HCT116 (cell line): ENCODE measurements around the gene PSMA6. TPM values are rescaled to one million over a fixed set of nuclear protein-coding genes. Genes with fewer than 3 reads are reported as not detected.
"Not testable (repeated sequence)": the region's sequence is repeated elsewhere in the genome, so short reads cannot be mapped to it uniquely, and the experiment has no call there.

Source experiments
- ATAC-seq: fragments of 200-7000 bp; cut with Tn5 transposase; 2 replicates; pipeline ENCODE4 v1.9.1; 2020; ENCODE audit warnings: mild to moderate bottlenecking, moderate library complexity
- BruUV-seq: library from RNA; stranded (reverse); fragments of 400-500 nt; replicated peaks from 2 replicates; lab custom pipeline; 2021; lab: Mats Ljungman, UMichigan
- CTCF ChIA-PET: fragments of 300-600 bp; sonication (Branson Sonifier 250); formaldehyde crosslinking; loops from one replicate; lab custom pipeline; 2021; ENCODE audit warnings: antibody characterized with exemption; lab: Charles Lee
- POLR2A ChIA-PET: fragments of 300-600, 350-600 bp; sonication (Branson Sonifier 250); formaldehyde crosslinking; loops from one replicate; lab custom pipeline; 2021; ENCODE audit warnings: antibody characterized with exemption; lab: Charles Lee
- RAD21 ChIA-PET, 2 experiments: fragments of 300-600 bp; sonication (Branson Sonifier 250); formaldehyde crosslinking; loops; one replicate each; lab custom pipeline; 2023; ENCODE audit warnings: low total read pairs in 2 of 2; ENCODE audit not compliant: uncharacterized antibody in 2 of 2, unreplicated experiment in 2 of 2, low non-redundant PET in 1 of 2; lab: Charles Lee
- DNase-seq: peaks from one replicate; pipeline ENCODE4 v3.0.0-alpha.2; 2010; ENCODE audit warnings: low read depth, low spot score
- H2AFZ ChIP-seq: fragments of 200-600 bp; shearing (Covaris generic), sonication (generic); 2 replicates; pipeline ENCODE4 v1.6.1; 2017; ENCODE audit warnings: low read depth, mixed run types, mixed read lengths, antibody characterized with exemption, low read length; ENCODE audit not compliant: poor library complexity, severe bottlenecking
- H3K27ac ChIP-seq: 2 replicates; pipeline ENCODE4 v1.5.1; 2012; ENCODE audit warnings: low read depth, low read length
- H3K27me3 ChIP-seq: fragments of 200-600 bp; sonication (generic); 2 replicates; pipeline ENCODE4 v1.6.1; 2016; ENCODE audit warnings: mixed run types, low read length, mixed read lengths; ENCODE audit not compliant: insufficient read depth
- H3K36me3 ChIP-seq, 2 experiments: fragments of 200-500 bp in 1 of 2; fragments of 200-600 bp in 1 of 2; sonication (Bioruptor generic) in 1 of 2; sonication (generic) in 1 of 2; 2 replicates each; pipeline versions ENCODE4 v1.5.1 to v1.6.1; 2014 to 2016; ENCODE audit warnings: low read length in 2 of 2, inconsistent platforms in 1 of 2, mixed read lengths in 1 of 2, mixed run types in 1 of 2; ENCODE audit not compliant: insufficient read depth in 2 of 2, control insufficient read depth in 1 of 2
- H3K4me1 ChIP-seq, 2 experiments: fragments of 200-600 bp in 1 of 2; sonication (generic) in 1 of 2; 2 replicates each; pipeline versions ENCODE4 v1.5.1 to v1.6.1; 2012 to 2017; ENCODE audit warnings: low read length in 2 of 2, inconsistent platforms in 1 of 2, mild to moderate bottlenecking in 1 of 2, mixed read lengths in 1 of 2, mixed run types in 1 of 2, moderate library complexity in 1 of 2; ENCODE audit not compliant: insufficient read depth in 2 of 2, control insufficient read depth in 1 of 2
- H3K4me2 ChIP-seq: fragments of 200-600 bp; sonication (generic); 2 replicates; pipeline ENCODE4 v1.6.1; 2017; ENCODE audit warnings: mixed run types, low read length, mixed read lengths
- H3K4me3 ChIP-seq, 2 experiments: fragments of 200-600 bp in 1 of 2; sonication (generic) in 1 of 2; replicated peaks in 1 of 2; 2 replicates each; pipeline ENCODE4 v1.5.1; 2011 to 2016; ENCODE audit warnings: low read length in 2 of 2, control low read depth in 1 of 2, low read depth in 1 of 2, mild to moderate bottlenecking in 1 of 2, mixed read lengths in 1 of 2, mixed run types in 1 of 2
- H3K79me2 ChIP-seq: fragments of 200-600 bp; sonication (generic); 2 replicates; pipeline ENCODE4 v1.6.1; 2017; ENCODE audit warnings: mild to moderate bottlenecking, mixed run types, low read length, moderate library complexity, mixed read lengths; ENCODE audit not compliant: insufficient read depth
- H3K9ac ChIP-seq: fragments of 200-600 bp; sonication (generic); 2 replicates; pipeline ENCODE4 v1.6.1; 2016; ENCODE audit warnings: low read length, mixed read lengths
- H3K9me2 ChIP-seq: fragments of 200-600 bp; sonication (generic), shearing (Covaris generic); 2 replicates; pipeline ENCODE4 v1.6.1; 2017; ENCODE audit warnings: mixed run types, mild to moderate bottlenecking, moderate library complexity; ENCODE audit not compliant: insufficient read depth
- H3K9me3 ChIP-seq, 2 experiments: fragments of 200-500 bp in 1 of 2; fragments of 200-600 bp in 1 of 2; sonication (Bioruptor generic) in 1 of 2; sonication (generic) in 1 of 2; 2 replicates each; pipeline ENCODE4 v1.6.1; 2014 to 2017; ENCODE audit warnings: low read length in 2 of 2, mixed read lengths in 2 of 2, inconsistent platforms in 1 of 2, low read depth in 1 of 2, mild to moderate bottlenecking in 1 of 2, mixed run types in 1 of 2, moderate library complexity in 1 of 2; ENCODE audit not compliant: control insufficient read depth in 1 of 2, insufficient read depth in 1 of 2
- H4K20me1 ChIP-seq: fragments of 200-600 bp; sonication (generic), shearing (Covaris generic); 2 replicates; pipeline ENCODE4 v1.6.1; 2017; ENCODE audit warnings: mixed run types, mild to moderate bottlenecking, moderate library complexity; ENCODE audit not compliant: insufficient read depth
- CEBPB ChIP-seq: IDR thresholded peaks from 2 replicates; pipeline ENCODE4 v1.6.1; 2012; ENCODE audit warnings: low read depth
- ELF1 ChIP-seq: IDR thresholded peaks from 2 replicates; pipeline ENCODE4 v1.6.1; 2012; ENCODE audit warnings: low read depth, borderline replicate concordance
- EZH2 ChIP-seq: fragments of 200-600 bp; sonication (generic); IDR thresholded peaks from 2 replicates; pipeline ENCODE4 v1.6.1; 2017; ENCODE audit warnings: antibody characterized with exemption, mixed run types
- FOSL1 ChIP-seq: IDR thresholded peaks from 2 replicates; pipeline ENCODE4 v1.6.1; 2012; ENCODE audit warnings: low read depth
- JUND ChIP-seq: IDR thresholded peaks from 2 replicates; pipeline ENCODE4 v1.6.1; 2012
- SIN3A ChIP-seq: IDR thresholded peaks from 2 replicates; pipeline ENCODE4 v1.6.1; 2012; ENCODE audit warnings: low read depth
- SP1 ChIP-seq: IDR thresholded peaks from 2 replicates; pipeline ENCODE4 v1.6.1; 2012; ENCODE audit warnings: low read depth
- ZNF274 ChIP-seq: fragments of 200-500 bp; sonication (Bioruptor generic); IDR thresholded peaks from 2 replicates; pipeline ENCODE4 v1.6.1; 2014; ENCODE audit warnings: mild to moderate bottlenecking, low read depth, low read length, inconsistent platforms
- intact Hi-C: fragments of 100-400 bp; cut with micrococcal nuclease; formaldehyde crosslinking; loops from 2 replicates; pipeline ENCODE4 v1.10.0; 2022
- total RNA-seq: library from RNA; stranded (reverse); gene quantifications from one replicate; pipeline ENCODE4 v1.2.1, GENCODE V29; 2021; ENCODE audit not compliant: unreplicated experiment
- TF ChIP-seq, protein P1 (sequence below): IDR thresholded peaks from 2 replicates; pipeline ENCODE4 v1.6.1; 2012; ENCODE audit warnings: low read depth

Gene PSMA6
- total RNA-seq, 1 experiment from 2014 or later, result 194 TPM

GRCh38 chr14:35355981-35356841 is 64.0 kb downstream of the PSMA6 start:
- no peaks in the 10 kb centered on the region for H3K9me3 ChIP-seq
- H3K36me3 ChIP-seq, result no peaks in the 10 kb centered on the region
- H3K4me3 ChIP-seq, result no peak overlapping the region
- CTCF ChIA-PET, result no interaction called here
- DNase-seq (peak; percentile 40), ATAC-seq (peak; percentile 91)
- peaks cover 7 to 13% of the 10 kb centered on the region in 2 experiments for H3K4me1 ChIP-seq
- no peaks in the 10 kb centered on the region for H3K27me3 ChIP-seq
- no peaks in the 10 kb centered on the region for H4K20me1 ChIP-seq
- no peak for TF ChIP-seq SP1
- TF ChIP-seq, protein P1, sequence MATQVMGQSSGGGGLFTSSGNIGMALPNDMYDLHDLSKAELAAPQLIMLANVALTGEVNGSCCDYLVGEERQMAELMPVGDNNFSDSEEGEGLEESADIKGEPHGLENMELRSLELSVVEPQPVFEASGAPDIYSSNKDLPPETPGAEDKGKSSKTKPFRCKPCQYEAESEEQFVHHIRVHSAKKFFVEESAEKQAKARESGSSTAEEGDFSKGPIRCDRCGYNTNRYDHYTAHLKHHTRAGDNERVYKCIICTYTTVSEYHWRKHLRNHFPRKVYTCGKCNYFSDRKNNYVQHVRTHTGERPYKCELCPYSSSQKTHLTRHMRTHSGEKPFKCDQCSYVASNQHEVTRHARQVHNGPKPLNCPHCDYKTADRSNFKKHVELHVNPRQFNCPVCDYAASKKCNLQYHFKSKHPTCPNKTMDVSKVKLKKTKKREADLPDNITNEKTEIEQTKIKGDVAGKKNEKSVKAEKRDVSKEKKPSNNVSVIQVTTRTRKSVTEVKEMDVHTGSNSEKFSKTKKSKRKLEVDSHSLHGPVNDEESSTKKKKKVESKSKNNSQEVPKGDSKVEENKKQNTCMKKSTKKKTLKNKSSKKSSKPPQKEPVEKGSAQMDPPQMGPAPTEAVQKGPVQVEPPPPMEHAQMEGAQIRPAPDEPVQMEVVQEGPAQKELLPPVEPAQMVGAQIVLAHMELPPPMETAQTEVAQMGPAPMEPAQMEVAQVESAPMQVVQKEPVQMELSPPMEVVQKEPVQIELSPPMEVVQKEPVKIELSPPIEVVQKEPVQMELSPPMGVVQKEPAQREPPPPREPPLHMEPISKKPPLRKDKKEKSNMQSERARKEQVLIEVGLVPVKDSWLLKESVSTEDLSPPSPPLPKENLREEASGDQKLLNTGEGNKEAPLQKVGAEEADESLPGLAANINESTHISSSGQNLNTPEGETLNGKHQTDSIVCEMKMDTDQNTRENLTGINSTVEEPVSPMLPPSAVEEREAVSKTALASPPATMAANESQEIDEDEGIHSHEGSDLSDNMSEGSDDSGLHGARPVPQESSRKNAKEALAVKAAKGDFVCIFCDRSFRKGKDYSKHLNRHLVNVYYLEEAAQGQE, result no peak
- TF ChIP-seq EZH2, result no peak
- peak; percentile 35; the same call in 1 of the 2 replicates for TF ChIP-seq JUND
- TF ChIP-seq ZNF274, result no peak
- TF ChIP-seq CEBPB, result no peak
- TF ChIP-seq ELF1, result no peak
- TF ChIP-seq SIN3A, result no peak
- TF ChIP-seq FOSL1, result no peak
- no peaks in the 10 kb centered on the region for H3K79me2 ChIP-seq
- RAD21 ChIA-PET, result no interaction called here
- POLR2A ChIA-PET, result no interaction called here
- no TSS peak for BruUV-seq
- no peaks in the 10 kb centered on the region for H3K9me2 ChIP-seq
- no peak overlapping the region for H3K27ac ChIP-seq
- H3K4me2 ChIP-seq, result peak overlapping the region; percentile 51
- no peak overlapping the region for H3K9ac ChIP-seq
- intact Hi-C loops, result no loop called here
- H2AFZ ChIP-seq, result peak overlapping the region; percentile 72

DNA sequence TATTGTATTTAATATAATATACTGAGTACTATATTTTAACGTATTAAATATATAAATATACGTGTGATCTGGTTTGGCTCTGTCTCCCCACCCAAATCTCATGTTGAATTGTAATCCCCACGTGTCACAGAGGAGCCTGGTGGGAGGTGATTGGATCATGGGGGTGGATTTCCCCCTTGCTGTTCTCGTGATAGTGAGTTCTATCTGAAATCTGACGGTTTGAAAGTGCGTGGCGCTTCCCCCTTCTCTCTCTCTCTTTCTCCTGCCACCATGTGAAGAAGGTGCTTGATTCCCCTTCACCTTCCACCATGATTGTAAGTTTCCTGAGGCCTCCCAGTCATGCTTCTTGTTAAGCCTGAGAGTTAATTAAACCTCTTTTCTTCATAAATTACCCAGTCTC is 67.5 kb downstream of the PSMA6 start:
- POLR2A ChIA-PET, H3K79me2 ChIP-seq, H3K27me3 ChIP-seq, H3K9ac ChIP-seq, BruUV-seq, H2AFZ ChIP-seq, H3K9me3 ChIP-seq, H3K9me2 ChIP-seq, H3K36me3 ChIP-seq, RAD21 ChIA-PET, intact Hi-C loops, H4K20me1 ChIP-seq, H3K4me3 ChIP-seq, DNase-seq, H3K27ac ChIP-seq, CTCF ChIA-PET, ATAC-seq, H3K4me2 ChIP-seq: not testable (repeated sequence)
- H3K4me1 ChIP-seq, result peaks cover 7 to 13% of the 10 kb centered on the region in 2 experiments
